GM13976 (cell line): ENCODE data around the gene DUS2.

ENCODE experiments used
- DNase-seq: peaks from one replicate; pipeline ENCODE4 v3.0.0; 2012; ENCODE audit warnings: low spot score
- CTCF ChIP-seq: IDR thresholded peaks from 2 replicates; pipeline ENCODE4 v1.5.1; 2012; ENCODE audit warnings: borderline replicate concordance, mild to moderate bottlenecking; ENCODE audit not compliant: insufficient read depth; ENCODE audit errors: extremely low read depth, missing control alignments, control extremely low read depth
- in situ Hi-C: fragments of 300-500 bp; cut with MboI; formaldehyde crosslinking; loops from one replicate; pipeline ENCODE4 v1.12.0; 2022; ENCODE audit warnings: low sequenced_read_pairs, mixed read lengths, inconsistent platforms; ENCODE audit not compliant: unreplicated experiment

The DUS2 gene

GRCh38 chr16:68126395-68126794 is 103.3 kb downstream of the DUS2 start:
- no peak for TF ChIP-seq CTCF
- in situ Hi-C loops: no loop called here
- peak; percentile 48 for DNase-seq

- no peak for DNase-seq
Observed at GRCh38 chr16:68128577-68129305, 105.7 kb downstream of the DUS2 start.

More at GRCh38 chr16:68128577-68129305, 105.7 kb downstream of the DUS2 start:
- in situ Hi-C loops: no loop called here
- no peak for TF ChIP-seq CTCF
